ENCODE measurements around the gene CBFA2T3. TPM values are rescaled to one million over a fixed set of nuclear protein-coding genes. Genes with fewer than 3 reads are reported as not detected.

Gene CBFA2T3
- total RNA-seq, 1 experiment from 2014 or later: 2.9 TPM

DNA sequence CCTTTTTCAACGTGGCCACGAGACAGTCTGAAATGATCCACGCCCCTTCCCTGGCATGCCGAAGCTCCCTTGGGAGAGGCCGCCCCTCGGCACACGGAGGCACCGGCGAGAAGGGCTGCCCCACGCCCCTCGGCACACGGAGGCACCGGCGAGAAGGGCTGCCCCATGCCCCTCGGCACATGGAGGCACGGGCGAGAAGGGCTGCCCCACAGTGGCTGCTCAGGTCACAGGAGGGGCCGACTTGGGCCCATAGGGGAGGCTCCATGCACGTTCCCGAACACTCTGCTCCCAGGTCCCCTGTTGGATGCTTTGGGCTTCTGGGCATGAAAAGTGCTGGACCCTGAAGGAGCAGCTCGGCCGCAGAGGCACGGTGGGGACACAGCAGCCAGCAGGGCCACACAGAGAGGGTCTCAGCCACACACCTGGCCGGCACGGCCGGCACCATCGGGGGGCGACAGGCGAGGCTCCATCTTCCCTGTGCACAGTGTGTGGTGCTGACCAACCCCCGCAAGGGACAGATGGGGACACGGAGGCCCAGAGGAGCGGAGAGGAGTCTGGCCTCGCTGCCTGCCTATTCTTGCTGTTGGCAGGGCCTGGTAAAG is 42.8 kb downstream of the CBFA2T3 start:
- H3K9me3 Mint-ChIP-seq: peaks cover 2 to 3% of the 10 kb centered on the region in 2 experiments; a peak in 3 of 5 replicates
- no peaks in the 10 kb centered on the region for H3K4me1 ChIP-seq (ENCODE audit: insufficient read depth, low read length)
- no peak overlapping the region for H3K18ac ChIP-seq (ENCODE audit: insufficient read length, low read depth, low read length)
- H3K9ac ChIP-seq (ENCODE audit: extremely low read depth, insufficient read length, low read length): no peak overlapping the region
- no CpG with 5 or more reads among the region's 33 CpGs for WGBS (ENCODE audit: extremely low coverage, insufficient read length, low lambda C conversion rate)
- H3K79me1 ChIP-seq (ENCODE audit: insufficient read depth, low read depth, low read length, poor library complexity, severe bottlenecking): no peaks in the 10 kb centered on the region
- H3K4me2 ChIP-seq (ENCODE audit: insufficient read depth, insufficient read length, low read length): no peak overlapping the region
- H3K56ac ChIP-seq (ENCODE audit: insufficient read length, low read depth, low read length): no peak overlapping the region
- H3K79me2 ChIP-seq (ENCODE audit: insufficient read depth, low read length): no peaks in the 10 kb centered on the region
- no peaks in the 10 kb centered on the region for H4K20me1 ChIP-seq (ENCODE audit: control insufficient read depth, insufficient read depth, insufficient read length)
- H3T11ph ChIP-seq (ENCODE audit: low read length): no peak overlapping the region
- H3K27me3 ChIP-seq (ENCODE audit: insufficient read depth, low read length): no peaks in the 10 kb centered on the region
- no peak overlapping the region for H2BK20ac ChIP-seq (ENCODE audit: low read depth, low read length, poor library complexity, severe bottlenecking)
- H3K23me2 ChIP-seq (ENCODE audit: insufficient read length, low read depth, low read length, poor library complexity, severe bottlenecking): no peaks in the 10 kb centered on the region
- H3K4ac ChIP-seq (ENCODE audit: low read depth, low read length): no peak overlapping the region
- no peaks in the 10 kb centered on the region for H3K4me1 Mint-ChIP-seq
- no peak overlapping the region for H2BK120ac ChIP-seq (ENCODE audit: low read depth, low read length, poor library complexity, severe bottlenecking)
- TF ChIP-seq, protein P1, sequence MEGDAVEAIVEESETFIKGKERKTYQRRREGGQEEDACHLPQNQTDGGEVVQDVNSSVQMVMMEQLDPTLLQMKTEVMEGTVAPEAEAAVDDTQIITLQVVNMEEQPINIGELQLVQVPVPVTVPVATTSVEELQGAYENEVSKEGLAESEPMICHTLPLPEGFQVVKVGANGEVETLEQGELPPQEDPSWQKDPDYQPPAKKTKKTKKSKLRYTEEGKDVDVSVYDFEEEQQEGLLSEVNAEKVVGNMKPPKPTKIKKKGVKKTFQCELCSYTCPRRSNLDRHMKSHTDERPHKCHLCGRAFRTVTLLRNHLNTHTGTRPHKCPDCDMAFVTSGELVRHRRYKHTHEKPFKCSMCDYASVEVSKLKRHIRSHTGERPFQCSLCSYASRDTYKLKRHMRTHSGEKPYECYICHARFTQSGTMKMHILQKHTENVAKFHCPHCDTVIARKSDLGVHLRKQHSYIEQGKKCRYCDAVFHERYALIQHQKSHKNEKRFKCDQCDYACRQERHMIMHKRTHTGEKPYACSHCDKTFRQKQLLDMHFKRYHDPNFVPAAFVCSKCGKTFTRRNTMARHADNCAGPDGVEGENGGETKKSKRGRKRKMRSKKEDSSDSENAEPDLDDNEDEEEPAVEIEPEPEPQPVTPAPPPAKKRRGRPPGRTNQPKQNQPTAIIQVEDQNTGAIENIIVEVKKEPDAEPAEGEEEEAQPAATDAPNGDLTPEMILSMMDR (conservative IDR thresholded peaks at IDR 0.05): no peak
- no peak overlapping the region for H2AK5ac ChIP-seq (ENCODE audit: insufficient read length, low read length)
- no peak overlapping the region for H3K27ac Mint-ChIP-seq
- H4K91ac ChIP-seq (ENCODE audit: insufficient read length, low read depth, low read length): no peak overlapping the region
- H2AFZ ChIP-seq (ENCODE audit: low read length): no peak overlapping the region
- H3K36me3 Mint-ChIP-seq (ENCODE audit: insufficient read depth in 1 of 3, low read depth in 3 of 3): no peaks in the 10 kb centered on the region
- no peak overlapping the region for H2BK15ac ChIP-seq (ENCODE audit: low read depth, low read length)
- H3K27ac ChIP-seq (ENCODE audit: insufficient read length, low read depth, low read length): no peak overlapping the region
- no peak overlapping the region for H3K4me3 Mint-ChIP-seq
- DNase-seq: peak; percentile 47
- H3K9me3 ChIP-seq (ENCODE audit: control insufficient read depth, low read depth, low read length): no peaks in the 10 kb centered on the region
- no peak overlapping the region for H2BK5ac ChIP-seq (ENCODE audit: insufficient read length, low read length)
- peaks cover 19% of the 10 kb centered on the region for H3K27me3 Mint-ChIP-seq (ENCODE audit: low read depth)
- no peak overlapping the region for H4K8ac ChIP-seq (replicated peaks; ENCODE audit: insufficient read length, low read depth, low read length)
- no peak overlapping the region for H2BK12ac ChIP-seq (ENCODE audit: insufficient read length, low read depth, low read length)
- no peak overlapping the region for H3K23ac ChIP-seq (ENCODE audit: insufficient read length, low read depth, low read length)
- H4K5ac ChIP-seq (ENCODE audit: insufficient read length, low read depth, low read length): no peak overlapping the region
- no peak overlapping the region; the same call in 1 of the 2 replicates for H3K14ac ChIP-seq (ENCODE audit: insufficient read depth, low read length)

Measured in H9 (cell line).